Ishikawa (cell line): ENCODE measurements around the gene KCNN4.

Experiments
- RAD21 ChIP-seq: IDR thresholded peaks from 2 replicates; pipeline ENCODE4 v1.6.1; 2012; ENCODE audit warnings: low read depth
- TEAD4 ChIP-seq: IDR thresholded peaks from 2 replicates; pipeline ENCODE4 v1.6.1; 2012

GRCh38 chr19:43790587-43790986, 9.8 kb upstream of the KCNN4 start:
- TF ChIP-seq TEAD4: no peak
- no peak for TF ChIP-seq RAD21
